Spleen (tissue), 11 donors: ENCODE results near the gene GDPD5. TPM values are rescaled to one million over a fixed set of nuclear protein-coding genes. Genes with fewer than 3 reads are reported as not detected.

Experiments
- DNase-seq: peaks from one replicate; pipeline ENCODE4 v3.0.0-alpha.2; 2020
- H3K27ac ChIP-seq, 8 donors: fragments of 200-600 bp; sonication (generic) in 7 of 8; 1 replicate in 4 of 8; 2 replicates in 4 of 8; pipeline versions ENCODE4 v1.5.0 to v1.8.0; 2016 to 2021; ENCODE audit warnings: inconsistent platforms in 4 of 8, mild to moderate bottlenecking in 4 of 8, moderate library complexity in 1 of 8
- H3K27me3 ChIP-seq, 7 donors: fragments of 200-600 bp; sonication (generic) in 6 of 7; replicated peaks in 1 of 7; 1 replicate in 4 of 7; 2 replicates in 3 of 7; pipeline versions ENCODE4 v1.5.0 to v1.8.0; 2016 to 2021; ENCODE audit warnings: inconsistent platforms in 3 of 7, mild to moderate bottlenecking in 1 of 7
- H3K36me3 ChIP-seq, 6 donors: fragments of 200-600 bp; sonication (generic) in 5 of 6; 1 replicate in 4 of 6; 2 replicates in 2 of 6; pipeline versions ENCODE4 v1.5.0 to v1.8.0; 2016 to 2021; ENCODE audit warnings: inconsistent platforms in 2 of 6
- H3K4me1 ChIP-seq, 6 donors: fragments of 200-600 bp; sonication (generic) in 5 of 6; 1 replicate in 3 of 6; 2 replicates in 3 of 6; pipeline versions ENCODE4 v1.5.0 to v1.8.0; 2016 to 2021; ENCODE audit warnings: inconsistent platforms in 3 of 6
- H3K4me3 ChIP-seq, 8 donors: fragments of 200-600 bp; sonication (generic) in 7 of 8; 1 replicate in 4 of 8; 2 replicates in 4 of 8; pipeline versions ENCODE4 v1.5.0 to v1.8.0; 2016 to 2021; ENCODE audit warnings: inconsistent platforms in 4 of 8, mild to moderate bottlenecking in 4 of 8, moderate library complexity in 2 of 8
- H3K9me3 ChIP-seq, 8 donors: fragments of 200-600 bp; sonication (generic) in 7 of 8; 1 replicate in 4 of 8; 2 replicates in 4 of 8; pipeline versions ENCODE4 v1.5.0 to v1.8.0; 2016 to 2021; ENCODE audit warnings: inconsistent platforms in 4 of 8
- CTCF ChIP-seq, 11 experiments: fragments of 200-600 bp in 7 of 11; fragments of 450-650 bp in 4 of 11; sonication (generic) in 4 of 11; IDR thresholded peaks in 8 of 11; conservative IDR thresholded peaks in 3 of 11; 1 replicate in 7 of 11; 2 replicates in 4 of 11; pipeline versions ENCODE4 v1.4.0 to v1.8.0; 2016 to 2021; ENCODE audit warnings: antibody characterized with exemption in 11 of 11, inconsistent platforms in 4 of 11, mild to moderate bottlenecking in 1 of 11
- POLR2A ChIP-seq, 3 donors: fragments of 450-650 bp; IDR thresholded peaks; one replicate each; pipeline ENCODE4 v1.5.1; 2017; ENCODE audit warnings: antibody characterized with exemption in 3 of 3, mild to moderate bottlenecking in 1 of 3
- POLR2AphosphoS5 ChIP-seq, 3 donors: sonication (generic); formaldehyde crosslinking; IDR thresholded peaks; one replicate each; pipeline ENCODE4 v1.5.1; 2017; ENCODE audit warnings: antibody characterized with exemption in 3 of 3
- WGBS, 5 donors: extraction: QIAGEN DNeasy Blood & Tissue Kit in 3 of 5; methylation state at CpG; one replicate each; pipeline versions ENCODE4 v1.1.5 to v1.1.7; 2013 to 2018; 5-methylcytosine and 5-hydroxymethylcytosine counted together
- intact Hi-C: fragments of 100-400 bp; cut with DNase I; formaldehyde crosslinking; loops from one replicate; pipeline ENCODE4 v1.15.0; 2023; ENCODE audit warnings: low total_unique reads
- polyA plus RNA-seq, 3 donors: library from polyadenylated mRNA; stranded (reverse); fragments of 200-250 nt; gene quantifications; one replicate each; pipeline ENCODE4 v1.2.1, GENCODE V29; 2013
- total RNA-seq, 7 donors: library from RNA; depleted of rRNA in 3 of 7; stranded (reverse); fragments of >200 nt in 3 of 7; fragmentation: NEBNext Ultra II Directional in 4 of 7; extraction: Animal tissue kit (Norgen Biotek cat#: 25700) in 4 of 7; gene quantifications; one replicate each; pipeline versions ENCODE4 v1.1.0 to v1.2.1, GENCODE V29; 2016 to 2021
- donor health status: healthy with polysubstance abuse.
- donor health status: DM: no; HTN: no; CAD: no; lungs with moderate emphysema.
- donor health status: DM: no; HTN: no; CAD: no.
- donor health status: Bipolar disorder and iron deficiency.
- donor health status: healthy.
- donor health status: DM: no; HTN: no; CAD: no.
- donor health status: DM: yes; HTN: yes; CAD: no.

The GDPD5 gene
- total and polyA plus RNA-seq, 10 donors: 44.6 to 273 (median 146) TPM

- Histone ChIP-seq H3K27ac (peak overlapping the region in 4 of 8 donors; percentile 23 to 95 (median 94)), H3K9me3 (no peaks in the 10 kb centered on the region), H3K4me1 (peaks cover 34 to 87% (median 73%) of the 10 kb centered on the region in 6 donors), H3K36me3 (peaks cover 4 to 67% (median 65%) of the 10 kb centered on the region in 6 donors), H3K4me3 (peak overlapping the region in 4 of 8 donors; percentile 59 to 95 (median 66)), H3K27me3 (no peaks in the 10 kb centered on the region)
- peak; percentile 33 for DNase-seq
- intact Hi-C loops: no loop called here
- WGBS, 5 donors: 71 to 83% (median 71%) methylated on average over 10 of the region's 10 CpGs
- no peak for TF ChIP-seq POLR2A (IDR thresholded peaks at IDR 0.05)
- no peak for TF ChIP-seq CTCF (IDR thresholded peaks at IDR 0.05 in 8 of 11, conservative IDR thresholded peaks at IDR 0.05 in 3 of 11)
- TF ChIP-seq POLR2AphosphoS5 (IDR thresholded peaks at IDR 0.05): no peak
Observed at GRCh38 chr11:75402002-75402773, 123.6 kb downstream of the GDPD5 start.

DNA sequence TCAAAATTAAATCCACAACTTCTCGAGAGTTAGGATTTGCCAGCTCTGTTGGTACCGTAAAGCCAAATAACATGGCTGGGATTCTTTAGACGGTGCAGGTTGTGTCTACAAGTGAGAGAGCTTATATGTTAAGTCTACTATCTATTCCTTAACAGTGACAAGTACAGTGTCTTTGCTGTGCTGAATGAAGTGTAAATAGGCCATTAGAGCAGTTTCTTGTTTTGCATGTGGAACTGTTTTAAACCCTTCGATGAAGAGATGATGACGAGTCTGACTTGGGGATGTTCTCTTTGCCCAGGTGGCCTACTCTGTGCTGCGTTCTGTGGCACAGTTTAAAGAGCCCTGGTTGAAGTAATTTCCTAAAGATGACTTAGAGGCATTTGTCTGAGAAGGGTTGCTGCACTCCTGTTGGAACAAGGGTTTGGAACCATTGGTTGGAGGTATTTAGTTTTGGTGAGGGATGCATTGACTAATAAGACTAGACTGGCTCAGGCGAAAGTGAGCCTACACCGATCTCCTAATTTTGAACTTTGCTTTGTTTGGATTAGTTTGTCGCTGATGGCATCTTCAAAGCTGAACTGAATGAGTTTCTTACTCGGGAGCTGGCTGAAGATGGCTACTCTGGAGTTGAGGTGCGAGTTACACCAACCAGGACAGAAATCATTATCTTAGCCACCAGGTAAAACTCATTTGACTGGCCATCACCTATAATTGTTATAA lies 125.4 kb downstream of the GDPD5 start:
- TF ChIP-seq CTCF (IDR thresholded peaks at IDR 0.05 in 8 of 11, conservative IDR thresholded peaks at IDR 0.05 in 3 of 11) (no peak), POLR2A (IDR thresholded peaks at IDR 0.05) (no peak), POLR2AphosphoS5 (IDR thresholded peaks at IDR 0.05) (no peak)
- Histone ChIP-seq H3K9me3 (no peaks in the 10 kb centered on the region), H3K4me3 (peak overlapping the region; percentile 59 to 95 (median 72)), H3K27me3 (no peaks in the 10 kb centered on the region), H3K4me1 (peaks cover 25 to 75% (median 57%) of the 10 kb centered on the region in 6 donors), H3K36me3 (peaks cover 1 to 48% (median 47%) of the 10 kb centered on the region in 6 donors), H3K27ac (peak overlapping the region; percentile 89 to 97 (median 95))
- 5 to 9% (median 7%) methylated on average over 11 of the region's 11 CpGs for WGBS, 5 donors
- no peak for DNase-seq
- intact Hi-C loops: no loop called here

- DNase-seq: peak; percentile 97
- Histone ChIP-seq H3K4me1 (peaks cover 22 to 74% (median 54%) of the 10 kb centered on the region in 6 donors), H3K4me3 (peak within 1 kb of the TSS; percentile 59 to 95 (median 72)), H3K27ac (peak within 1 kb of the TSS; percentile 89 to 97 (median 95)), H3K36me3 (peaks cover 0 to 40% (median 39%) of the 10 kb centered on the region in 6 donors), H3K9me3 (no peaks in the 10 kb centered on the region), H3K27me3 (no peaks in the 10 kb centered on the region)
- WGBS, 5 donors: 0 to 1% (median 0%) methylated on average over 31 to 55 of the region's 55 CpGs
- TF ChIP-seq POLR2AphosphoS5 (IDR thresholded peaks at IDR 0.05) (peak; percentile 99 to 100 (median 100)), CTCF (IDR thresholded peaks at IDR 0.05 in 8 of 11, conservative IDR thresholded peaks at IDR 0.05 in 3 of 11) (peak in 5 of 11 experiments; percentile 8 to 28 (median 20)), POLR2A (IDR thresholded peaks at IDR 0.05) (peak; percentile 29 to 83 (median 55))
- intact Hi-C loops: no loop called here
Observed at GRCh38 chr11:75399344-75400145, 126.2 kb downstream of the GDPD5 start, which contains the start of gene RPS3. Gene RPS3, plus strand, starts transcription at chr11:75399518. Its CDS starts 30 bp downstream, at chr11:75399548.
